HepG2 (cell line): ENCODE data around the gene RAC3. TPM values are rescaled to one million over a fixed set of nuclear protein-coding genes. Genes with fewer than 3 reads are reported as not detected.

Source experiments
- FOXP1 ChIP-seq, 2 experiments: fragments of 450-650 bp in 1 of 2; IDR thresholded peaks; 2 replicates each; pipeline ENCODE4 v1.6.1; 2017 to 2018; ENCODE audit warnings: antibody characterized with exemption in 1 of 2
- HMG20A ChIP-seq: IDR thresholded peaks from 2 replicates; pipeline ENCODE4 v1.6.1; 2016; ENCODE audit warnings: borderline replicate concordance
- NCOA5 ChIP-seq: sonication (generic); formaldehyde crosslinking; IDR thresholded peaks from 2 replicates; pipeline ENCODE4 v1.4.0; 2020; ENCODE audit warnings: missing genetic modification reagents
- SCMH1 ChIP-seq: sonication (generic); formaldehyde crosslinking; IDR thresholded peaks from 2 replicates; pipeline ENCODE4 v1.9.0; 2021; ENCODE audit warnings: missing genetic modification reagents, mild to moderate bottlenecking, borderline replicate concordance
- TAF1 ChIP-seq: sonication (generic); formaldehyde crosslinking; IDR thresholded peaks from 2 replicates; pipeline ENCODE4 v1.4.0; 2020; ENCODE audit warnings: missing genetic modification reagents
- THYN1 ChIP-seq: sonication (generic); formaldehyde crosslinking; IDR thresholded peaks from 2 replicates; pipeline ENCODE4 v1.8.1; 2023; ENCODE audit warnings: low read depth, mild to moderate bottlenecking, moderate library complexity, missing genetic modification reagents, borderline replicate concordance
- ZBTB1 ChIP-seq: sonication (generic); formaldehyde crosslinking; IDR thresholded peaks from 2 replicates; pipeline ENCODE4 v1.4.0; 2020; ENCODE audit warnings: missing genetic modification reagents, borderline replicate concordance
- ZNF430 ChIP-seq: sonication (generic); formaldehyde crosslinking; IDR thresholded peaks from 2 replicates; pipeline ENCODE4 v1.9.0; 2021; ENCODE audit warnings: mild to moderate bottlenecking, missing genetic modification reagents
- ZNF496 ChIP-seq: sonication (generic); formaldehyde crosslinking; IDR thresholded peaks from 2 replicates; pipeline ENCODE4 v1.8.1; 2023; ENCODE audit warnings: mild to moderate bottlenecking, moderate library complexity, missing genetic modification reagents; ENCODE audit not compliant: insufficient replicate concordance
- ZNF510 ChIP-seq: sonication (generic); formaldehyde crosslinking; IDR thresholded peaks from 2 replicates; pipeline ENCODE4 v1.4.0; 2020; ENCODE audit warnings: low read depth, mild to moderate bottlenecking, missing genetic modification reagents
- ZNF550 ChIP-seq: sonication (generic); formaldehyde crosslinking; IDR thresholded peaks from 2 replicates; pipeline ENCODE4 v1.4.0; 2020; ENCODE audit warnings: mild to moderate bottlenecking, missing genetic modification reagents, borderline replicate concordance
- ZNF761 ChIP-seq: sonication (generic); formaldehyde crosslinking; conservative IDR thresholded peaks from 2 replicates; pipeline ENCODE4 v1.4.0; 2020; ENCODE audit warnings: mild to moderate bottlenecking, missing genetic modification reagents
- polyA plus RNA-seq, 8 experiments: library from polyadenylated mRNA; depleted of rRNA in 3 of 8; stranded (reverse) in 7 of 8; unstranded in 1 of 8; fragments of >200 nt; fragmentation: Illumina TruSeq in 4 of 8; extraction: Trizol in 4 of 8; gene quantifications; 2 replicates each; pipeline versions ENCODE4 v1.2.1 to v1.2.3, GENCODE V29; 2011 to 2016; ENCODE audit warnings: low read depth in 4 of 8, missing spikeins in 1 of 8, mixed read lengths in 1 of 8; ENCODE audit not compliant: insufficient read depth in 1 of 8
- total RNA-seq, 5 experiments: library from RNA; depleted of rRNA; stranded (reverse); fragments of >200 nt; fragmentation: Illumina TruSeq; extraction: Trizol; gene quantifications; 2 replicates each; pipeline ENCODE4 v1.2.3, GENCODE V29; 2016; ENCODE audit warnings: low read depth in 1 of 5
- TF ChIP-seq, protein P1 (sequence below): sonication (generic); formaldehyde crosslinking; IDR thresholded peaks from 2 replicates; pipeline ENCODE4 v1.4.0; 2020; ENCODE audit warnings: missing genetic modification reagents
- TF ChIP-seq, protein P2 (sequence below): sonication (generic); formaldehyde crosslinking; conservative IDR thresholded peaks from 2 replicates; pipeline ENCODE4 v1.8.0; 2022; ENCODE audit warnings: low read depth, missing genetic modification reagents
- TF ChIP-seq, protein P3 (sequence below): sonication (generic); formaldehyde crosslinking; IDR thresholded peaks from 2 replicates; pipeline ENCODE4 v1.9.0; 2021; ENCODE audit warnings: missing genetic modification reagents, borderline replicate concordance
- TF ChIP-seq, protein P4 (sequence below): sonication (generic); formaldehyde crosslinking; IDR thresholded peaks from 2 replicates; pipeline ENCODE4 v1.5.0; 2020; ENCODE audit warnings: mild to moderate bottlenecking, missing genetic modification reagents
- TF ChIP-seq, protein P5 (sequence below): sonication (generic); formaldehyde crosslinking; IDR thresholded peaks from 2 replicates; pipeline ENCODE4 v1.5.0; 2020; ENCODE audit warnings: missing genetic modification reagents, mild to moderate bottlenecking, borderline replicate concordance
- TF ChIP-seq, protein P6 (sequence below): sonication (generic); formaldehyde crosslinking; IDR thresholded peaks from 2 replicates; pipeline ENCODE4 v1.5.1; 2020; ENCODE audit warnings: missing genetic modification reagents, mild to moderate bottlenecking, borderline replicate concordance

The RAC3 gene
- total and polyA plus RNA-seq, 2 of the 13 experiments (the other 11 are each of a cell fraction or from before 2014, with no cell fraction given) = 10.5 to 21.3 TPM

DNA sequence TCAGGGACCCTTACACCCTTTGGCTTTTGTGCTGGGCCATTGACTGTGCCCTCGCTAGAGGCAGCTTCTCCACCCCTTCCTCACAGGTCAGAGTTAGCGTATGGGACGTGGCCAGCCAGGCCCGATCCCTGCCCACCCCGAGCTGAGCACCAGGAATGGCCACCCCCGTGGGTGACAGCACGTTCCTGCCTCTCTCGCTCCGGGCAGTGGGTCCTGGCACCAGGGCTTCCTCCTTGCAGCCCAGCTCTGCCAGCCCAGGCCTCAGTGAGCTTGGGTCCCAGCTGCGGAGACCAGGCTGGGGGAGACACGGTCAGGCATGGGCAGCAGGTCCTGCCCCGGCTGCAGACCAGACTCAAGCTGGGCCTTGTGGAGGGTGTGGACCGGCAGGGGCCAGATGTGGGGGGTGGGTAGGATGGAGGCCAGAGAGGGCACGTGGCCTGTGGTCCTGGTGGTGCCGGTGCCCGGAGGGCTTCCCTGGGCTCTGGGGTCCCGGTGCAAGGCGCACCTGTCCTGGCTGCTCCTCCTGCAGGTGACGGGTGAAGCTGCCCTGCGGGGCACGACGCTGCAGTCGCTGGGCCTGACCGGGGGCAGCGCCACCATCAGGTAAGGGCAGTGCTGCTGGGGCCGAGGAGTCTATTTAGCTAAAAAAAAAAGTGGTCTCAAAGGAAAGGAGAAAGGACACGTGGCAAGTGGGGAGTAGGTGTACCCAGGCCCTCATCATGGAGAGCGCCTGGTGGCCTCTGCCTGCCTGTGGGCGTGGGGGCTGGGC lies 35.8 kb upstream of the RAC3 start (continued):
- TF ChIP-seq ZNF761 (CRISPR knock-in tag) (no peak), ZNF430 (CRISPR knock-in tag) (peak; percentile 35; the same call in 1 of the 2 replicates), ZNF550 (peak; percentile 19), ZNF510 (CRISPR knock-in tag) (peak; percentile 84; the same call in 1 of the 2 replicates), SCMH1 (CRISPR knock-in tag) (no peak), ZNF496 (CRISPR knock-in tag) (no peak), NCOA5 (no peak), FOXP1 (IDR thresholded peaks at IDR 0.05) (no peak), FOXP1 (CRISPR knock-in tag; IDR thresholded peaks at IDR 0.05) (no peak), ZBTB1 (CRISPR knock-in tag) (no peak; the same call in 1 of the 2 replicates), THYN1 (no peak), HMG20A (CRISPR knock-in tag) (peak; percentile 24; the same call in 1 of the 2 replicates), TAF1 (peak; percentile 64)
- TF ChIP-seq, protein P1, sequence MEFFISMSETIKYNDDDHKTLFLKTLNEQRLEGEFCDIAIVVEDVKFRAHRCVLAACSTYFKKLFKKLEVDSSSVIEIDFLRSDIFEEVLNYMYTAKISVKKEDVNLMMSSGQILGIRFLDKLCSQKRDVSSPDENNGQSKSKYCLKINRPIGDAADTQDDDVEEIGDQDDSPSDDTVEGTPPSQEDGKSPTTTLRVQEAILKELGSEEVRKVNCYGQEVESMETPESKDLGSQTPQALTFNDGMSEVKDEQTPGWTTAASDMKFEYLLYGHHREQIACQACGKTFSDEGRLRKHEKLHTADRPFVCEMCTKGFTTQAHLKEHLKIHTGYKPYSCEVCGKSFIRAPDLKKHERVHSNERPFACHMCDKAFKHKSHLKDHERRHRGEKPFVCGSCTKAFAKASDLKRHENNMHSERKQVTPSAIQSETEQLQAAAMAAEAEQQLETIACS (CRISPR knock-in tag) = no peak
- TF ChIP-seq, protein P2, sequence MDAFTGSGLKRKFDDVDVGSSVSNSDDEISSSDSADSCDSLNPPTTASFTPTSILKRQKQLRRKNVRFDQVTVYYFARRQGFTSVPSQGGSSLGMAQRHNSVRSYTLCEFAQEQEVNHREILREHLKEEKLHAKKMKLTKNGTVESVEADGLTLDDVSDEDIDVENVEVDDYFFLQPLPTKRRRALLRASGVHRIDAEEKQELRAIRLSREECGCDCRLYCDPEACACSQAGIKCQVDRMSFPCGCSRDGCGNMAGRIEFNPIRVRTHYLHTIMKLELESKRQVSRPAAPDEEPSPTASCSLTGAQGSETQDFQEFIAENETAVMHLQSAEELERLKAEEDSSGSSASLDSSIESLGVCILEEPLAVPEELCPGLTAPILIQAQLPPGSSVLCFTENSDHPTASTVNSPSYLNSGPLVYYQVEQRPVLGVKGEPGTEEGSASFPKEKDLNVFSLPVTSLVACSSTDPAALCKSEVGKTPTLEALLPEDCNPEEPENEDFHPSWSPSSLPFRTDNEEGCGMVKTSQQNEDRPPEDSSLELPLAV = no peak
- TF ChIP-seq, protein P3, sequence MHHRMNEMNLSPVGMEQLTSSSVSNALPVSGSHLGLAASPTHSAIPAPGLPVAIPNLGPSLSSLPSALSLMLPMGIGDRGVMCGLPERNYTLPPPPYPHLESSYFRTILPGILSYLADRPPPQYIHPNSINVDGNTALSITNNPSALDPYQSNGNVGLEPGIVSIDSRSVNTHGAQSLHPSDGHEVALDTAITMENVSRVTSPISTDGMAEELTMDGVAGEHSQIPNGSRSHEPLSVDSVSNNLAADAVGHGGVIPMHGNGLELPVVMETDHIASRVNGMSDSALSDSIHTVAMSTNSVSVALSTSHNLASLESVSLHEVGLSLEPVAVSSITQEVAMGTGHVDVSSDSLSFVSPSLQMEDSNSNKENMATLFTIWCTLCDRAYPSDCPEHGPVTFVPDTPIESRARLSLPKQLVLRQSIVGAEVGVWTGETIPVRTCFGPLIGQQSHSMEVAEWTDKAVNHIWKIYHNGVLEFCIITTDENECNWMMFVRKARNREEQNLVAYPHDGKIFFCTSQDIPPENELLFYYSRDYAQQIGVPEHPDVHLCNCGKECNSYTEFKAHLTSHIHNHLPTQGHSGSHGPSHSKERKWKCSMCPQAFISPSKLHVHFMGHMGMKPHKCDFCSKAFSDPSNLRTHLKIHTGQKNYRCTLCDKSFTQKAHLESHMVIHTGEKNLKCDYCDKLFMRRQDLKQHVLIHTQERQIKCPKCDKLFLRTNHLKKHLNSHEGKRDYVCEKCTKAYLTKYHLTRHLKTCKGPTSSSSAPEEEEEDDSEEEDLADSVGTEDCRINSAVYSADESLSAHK (CRISPR knock-in tag) = no peak; the same call in 1 of the 2 replicates
- TF ChIP-seq, protein P4, sequence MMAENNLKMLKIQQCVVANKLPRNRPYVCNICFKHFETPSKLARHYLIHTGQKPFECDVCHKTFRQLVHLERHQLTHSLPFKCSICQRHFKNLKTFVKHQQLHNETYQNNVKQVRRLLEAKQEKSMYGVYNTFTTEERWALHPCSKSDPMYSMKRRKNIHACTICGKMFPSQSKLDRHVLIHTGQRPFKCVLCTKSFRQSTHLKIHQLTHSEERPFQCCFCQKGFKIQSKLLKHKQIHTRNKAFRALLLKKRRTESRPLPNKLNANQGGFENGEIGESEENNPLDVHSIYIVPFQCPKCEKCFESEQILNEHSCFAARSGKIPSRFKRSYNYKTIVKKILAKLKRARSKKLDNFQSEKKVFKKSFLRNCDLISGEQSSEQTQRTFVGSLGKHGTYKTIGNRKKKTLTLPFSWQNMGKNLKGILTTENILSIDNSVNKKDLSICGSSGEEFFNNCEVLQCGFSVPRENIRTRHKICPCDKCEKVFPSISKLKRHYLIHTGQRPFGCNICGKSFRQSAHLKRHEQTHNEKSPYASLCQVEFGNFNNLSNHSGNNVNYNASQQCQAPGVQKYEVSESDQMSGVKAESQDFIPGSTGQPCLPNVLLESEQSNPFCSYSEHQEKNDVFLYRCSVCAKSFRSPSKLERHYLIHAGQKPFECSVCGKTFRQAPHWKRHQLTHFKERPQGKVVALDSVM (CRISPR knock-in tag) = peak; percentile 40; the same call in 1 of the 2 replicates
- TF ChIP-seq, protein P5, sequence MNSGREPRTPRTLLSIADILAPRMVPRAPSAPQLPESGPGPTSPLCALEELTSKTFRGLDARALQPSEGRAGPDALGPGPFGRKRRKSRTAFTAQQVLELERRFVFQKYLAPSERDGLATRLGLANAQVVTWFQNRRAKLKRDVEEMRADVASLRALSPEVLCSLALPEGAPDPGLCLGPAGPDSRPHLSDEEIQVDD (CRISPR knock-in tag) = 0 out of 2 replicates have a peak, but pooled peaks have one; percentile 78
- TF ChIP-seq, protein P6, sequence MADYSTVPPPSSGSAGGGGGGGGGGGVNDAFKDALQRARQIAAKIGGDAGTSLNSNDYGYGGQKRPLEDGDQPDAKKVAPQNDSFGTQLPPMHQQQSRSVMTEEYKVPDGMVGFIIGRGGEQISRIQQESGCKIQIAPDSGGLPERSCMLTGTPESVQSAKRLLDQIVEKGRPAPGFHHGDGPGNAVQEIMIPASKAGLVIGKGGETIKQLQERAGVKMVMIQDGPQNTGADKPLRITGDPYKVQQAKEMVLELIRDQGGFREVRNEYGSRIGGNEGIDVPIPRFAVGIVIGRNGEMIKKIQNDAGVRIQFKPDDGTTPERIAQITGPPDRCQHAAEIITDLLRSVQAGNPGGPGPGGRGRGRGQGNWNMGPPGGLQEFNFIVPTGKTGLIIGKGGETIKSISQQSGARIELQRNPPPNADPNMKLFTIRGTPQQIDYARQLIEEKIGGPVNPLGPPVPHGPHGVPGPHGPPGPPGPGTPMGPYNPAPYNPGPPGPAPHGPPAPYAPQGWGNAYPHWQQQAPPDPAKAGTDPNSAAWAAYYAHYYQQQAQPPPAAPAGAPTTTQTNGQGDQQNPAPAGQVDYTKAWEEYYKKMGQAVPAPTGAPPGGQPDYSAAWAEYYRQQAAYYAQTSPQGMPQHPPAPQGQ = peak; percentile 70; the same call in 1 of the 2 replicates
